MM.1S (cell line): ENCODE results near the gene GART.

ENCODE experiments used
- DNase-seq: peaks from one replicate; pipeline ENCODE4 v3.0.0-alpha.2; 2015
- H2AFZ ChIP-seq: fragments of 300-600 bp; sonication (generic); 2 replicates; pipeline ENCODE4 v1.6.0; 2016; ENCODE audit warnings: antibody characterized with exemption, low read length
- H3F3A ChIP-seq: fragments of 300-600 bp; sonication (generic); 2 replicates; pipeline ENCODE4 v1.6.1; 2016; ENCODE audit warnings: mild to moderate bottlenecking, antibody characterized with exemption, low read length, moderate library complexity, mixed read lengths; ENCODE audit not compliant: insufficient read depth
- H3K27ac ChIP-seq: fragments of 300-600 bp; sonication (generic); 2 replicates; pipeline ENCODE4 v1.5.1; 2016; ENCODE audit warnings: mild to moderate bottlenecking, low read length
- H3K27me3 ChIP-seq: fragments of 300-600 bp; sonication (generic); replicated peaks from 2 replicates; pipeline ENCODE4 v1.6.0; 2016; ENCODE audit warnings: low read length; ENCODE audit not compliant: insufficient read depth
- H3K36me3 ChIP-seq: fragments of 300-600 bp; sonication (generic); replicated peaks from 2 replicates; pipeline ENCODE4 v1.6.1; 2016; ENCODE audit warnings: mild to moderate bottlenecking, low read length, mixed read lengths; ENCODE audit not compliant: insufficient read depth
- H3K4me1 ChIP-seq: fragments of 300-600 bp; sonication (generic); 2 replicates; pipeline ENCODE4 v1.6.1; 2016; ENCODE audit warnings: low read length, mixed read lengths
- H3K4me2 ChIP-seq: fragments of 300-600 bp; sonication (generic); 2 replicates; pipeline ENCODE4 v1.6.0; 2016; ENCODE audit warnings: low read depth, low read length
- H3K4me3 ChIP-seq: fragments of 300-600 bp; sonication (generic); 2 replicates; pipeline ENCODE4 v1.5.1; 2016; ENCODE audit warnings: low read length, mixed read lengths
- H3K79me2 ChIP-seq: fragments of 300-600 bp; sonication (generic); 2 replicates; pipeline ENCODE4 v1.6.1; 2016; ENCODE audit warnings: mixed run types, low read length, mixed read lengths
- H3K9ac ChIP-seq: fragments of 300-600 bp; sonication (generic); 2 replicates; pipeline ENCODE4 v1.6.1; 2016; ENCODE audit warnings: low read length, mixed read lengths
- H3K9me2 ChIP-seq: fragments of 300-600 bp; sonication (generic); replicated peaks from 2 replicates; pipeline ENCODE4 v1.6.1; 2016; ENCODE audit warnings: mild to moderate bottlenecking, low read length, mixed read lengths; ENCODE audit not compliant: insufficient read depth
- H3K9me3 ChIP-seq: fragments of 300-600 bp; sonication (generic); replicated peaks from 2 replicates; pipeline ENCODE4 v1.6.1; 2016; ENCODE audit warnings: mild to moderate bottlenecking, low read length, mixed read lengths; ENCODE audit not compliant: insufficient read depth
- H4K20me1 ChIP-seq: fragments of 300-600 bp; sonication (generic); 2 replicates; pipeline ENCODE4 v1.6.1; 2016; ENCODE audit warnings: mild to moderate bottlenecking, low read length, moderate library complexity, mixed read lengths; ENCODE audit not compliant: insufficient read depth
- EZH2 ChIP-seq: fragments of 300-600 bp; sonication (generic); optimal IDR thresholded peaks from 2 replicates; pipeline ENCODE3; 2017; ENCODE audit warnings: low read depth, mild to moderate bottlenecking, antibody characterized with exemption, low read length, mixed read lengths
- EZH2phosphoT487 ChIP-seq: fragments of 300-600 bp; sonication (generic); IDR thresholded peaks from 2 replicates; pipeline ENCODE4 v1.6.1; 2018; ENCODE audit warnings: antibody characterized with exemption, low read length
- TF ChIP-seq, protein P1 (sequence below): fragments of 300-600 bp; sonication (generic); IDR thresholded peaks from 2 replicates; pipeline ENCODE4 v1.5.1; 2016; ENCODE audit warnings: antibody characterized with exemption, low read length, mixed read lengths

Gene GART

DNA sequence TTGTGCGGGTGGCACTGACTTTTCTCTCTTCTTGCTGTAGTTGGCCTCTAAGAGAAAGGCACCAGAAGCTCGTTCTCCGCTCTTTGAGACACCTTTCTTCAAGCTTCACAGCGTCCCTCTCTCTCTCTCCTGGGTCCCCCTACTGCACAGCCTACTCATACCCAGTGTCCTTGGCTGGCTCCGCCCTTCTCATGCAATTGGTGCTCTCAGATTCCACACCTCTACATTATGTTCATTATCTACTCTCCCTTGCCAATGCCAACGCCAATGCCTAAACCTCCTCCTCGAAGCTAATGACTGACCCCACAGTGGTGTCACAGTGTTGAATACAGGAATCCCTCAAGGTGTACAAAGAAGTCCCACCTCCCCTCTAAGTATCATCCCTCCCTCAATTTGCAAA lies 45.6 kb downstream of the GART start:
- Histone ChIP-seq H3K27me3 (no peaks in the 10 kb centered on the region), H2AFZ (no peak overlapping the region), H3K9me2 (no peaks in the 10 kb centered on the region), H3K27ac (no peak overlapping the region), H3F3A (peaks cover 3% of the 10 kb centered on the region; the same call in 1 of the 2 replicates), H3K36me3 (no peaks in the 10 kb centered on the region), H3K79me2 (no peaks in the 10 kb centered on the region), H3K4me1 (no peaks in the 10 kb centered on the region), H3K9ac (no peak overlapping the region), H4K20me1 (no peaks in the 10 kb centered on the region), H3K4me3 (no peak overlapping the region), H3K9me3 (no peaks in the 10 kb centered on the region), H3K4me2 (no peak overlapping the region)
- TF ChIP-seq EZH2phosphoT487 (no peak), EZH2 (no peak)
- TF ChIP-seq, protein P1, sequence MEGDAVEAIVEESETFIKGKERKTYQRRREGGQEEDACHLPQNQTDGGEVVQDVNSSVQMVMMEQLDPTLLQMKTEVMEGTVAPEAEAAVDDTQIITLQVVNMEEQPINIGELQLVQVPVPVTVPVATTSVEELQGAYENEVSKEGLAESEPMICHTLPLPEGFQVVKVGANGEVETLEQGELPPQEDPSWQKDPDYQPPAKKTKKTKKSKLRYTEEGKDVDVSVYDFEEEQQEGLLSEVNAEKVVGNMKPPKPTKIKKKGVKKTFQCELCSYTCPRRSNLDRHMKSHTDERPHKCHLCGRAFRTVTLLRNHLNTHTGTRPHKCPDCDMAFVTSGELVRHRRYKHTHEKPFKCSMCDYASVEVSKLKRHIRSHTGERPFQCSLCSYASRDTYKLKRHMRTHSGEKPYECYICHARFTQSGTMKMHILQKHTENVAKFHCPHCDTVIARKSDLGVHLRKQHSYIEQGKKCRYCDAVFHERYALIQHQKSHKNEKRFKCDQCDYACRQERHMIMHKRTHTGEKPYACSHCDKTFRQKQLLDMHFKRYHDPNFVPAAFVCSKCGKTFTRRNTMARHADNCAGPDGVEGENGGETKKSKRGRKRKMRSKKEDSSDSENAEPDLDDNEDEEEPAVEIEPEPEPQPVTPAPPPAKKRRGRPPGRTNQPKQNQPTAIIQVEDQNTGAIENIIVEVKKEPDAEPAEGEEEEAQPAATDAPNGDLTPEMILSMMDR: no peak
- DNase-seq: no peak

DNA sequence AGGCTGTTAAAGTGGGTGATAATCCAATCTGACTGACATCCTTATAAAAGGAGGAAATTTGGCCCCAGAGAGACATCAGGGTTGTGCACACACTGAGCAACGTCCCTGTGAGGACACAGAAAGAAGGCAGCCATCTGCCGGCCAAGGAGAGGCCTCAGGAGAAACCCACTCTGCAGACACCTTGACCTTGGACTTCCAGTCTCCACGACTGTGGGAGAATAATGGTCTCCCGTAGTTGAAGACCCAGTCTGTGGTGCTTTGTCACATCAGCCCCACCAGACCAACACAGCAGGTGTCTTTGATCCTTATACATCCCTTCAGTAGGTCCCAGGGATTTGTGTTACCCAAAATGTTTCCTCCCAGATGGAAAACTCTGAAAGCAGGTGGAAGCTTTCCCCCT lies 46.2 kb downstream of the GART start:
- Histone ChIP-seq H3K9ac (no peak overlapping the region), H3F3A (peaks cover 3% of the 10 kb centered on the region; the same call in 1 of the 2 replicates), H4K20me1 (no peaks in the 10 kb centered on the region), H3K4me3 (no peak overlapping the region), H3K9me3 (no peaks in the 10 kb centered on the region), H3K4me2 (no peak overlapping the region), H3K27me3 (no peaks in the 10 kb centered on the region), H3K36me3 (no peaks in the 10 kb centered on the region), H3K4me1 (peaks cover 3% of the 10 kb centered on the region; the same call in 1 of the 2 replicates), H2AFZ (no peak overlapping the region), H3K9me2 (no peaks in the 10 kb centered on the region), H3K27ac (no peak overlapping the region), H3K79me2 (no peaks in the 10 kb centered on the region)
- no peak for TF ChIP-seq EZH2
- TF ChIP-seq, protein P1: no peak
- TF ChIP-seq EZH2phosphoT487: no peak
- no peak for DNase-seq

DNA sequence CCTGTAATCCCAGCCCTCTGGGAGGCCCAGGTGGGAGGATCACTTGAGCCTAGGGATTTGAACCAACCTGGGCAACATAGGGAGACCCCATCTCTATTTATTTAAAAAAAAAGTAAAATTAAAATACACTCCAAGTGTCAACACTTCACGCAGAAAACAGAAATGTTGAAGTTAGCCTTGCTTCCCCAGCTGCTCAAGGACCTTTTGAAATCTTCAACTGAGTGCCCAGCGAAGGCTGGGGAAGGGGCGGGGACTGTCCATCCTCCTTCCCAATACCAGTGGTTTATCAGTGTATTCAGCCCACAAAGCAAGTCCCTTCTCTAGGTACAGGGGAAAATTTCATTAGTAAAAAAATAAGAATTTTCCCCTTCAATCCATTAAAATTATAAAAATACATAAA lies 48.2 kb downstream of the GART start:
- H4K20me1 ChIP-seq: no peaks in the 10 kb centered on the region
- H2AFZ ChIP-seq: no peak overlapping the region
- no peak for DNase-seq
- H3K4me2 ChIP-seq: no peak overlapping the region
- H3K27me3 ChIP-seq: no peaks in the 10 kb centered on the region
- peaks cover 3% of the 10 kb centered on the region; the same call in 1 of the 2 replicates for H3F3A ChIP-seq
- no peaks in the 10 kb centered on the region for H3K9me2 ChIP-seq
- H3K4me1 ChIP-seq: peaks cover 5% of the 10 kb centered on the region; the same call in 1 of the 2 replicates
- no peak for TF ChIP-seq EZH2phosphoT487
- TF ChIP-seq EZH2: no peak
- TF ChIP-seq, protein P1: no peak
- no peaks in the 10 kb centered on the region for H3K79me2 ChIP-seq
- no peak overlapping the region for H3K27ac ChIP-seq
- no peak overlapping the region for H3K4me3 ChIP-seq
- no peak overlapping the region for H3K9ac ChIP-seq
- H3K9me3 ChIP-seq: no peaks in the 10 kb centered on the region
- H3K36me3 ChIP-seq: no peaks in the 10 kb centered on the region
